Activated T-cell treated with anti-CD3 and anti-CD28 coated beads, Interleukin-2, amount 50 U/mL, for 72 hours (primary cell): ENCODE data around the gene APP. TPM values are rescaled to one million over a fixed set of nuclear protein-coding genes. Genes with fewer than 3 reads are reported as not detected.
A peak's percentile ranks its signal among the peaks of the same experiment; 100 is the strongest.

Experiments
- ATAC-seq, 2 donors: fragments of 150-1000 bp; cut with Tn5 transposase; replicated peaks in 1 of 2; 2 replicates each; pipeline ENCODE4 v1.10.0; 2021; ENCODE audit warnings: moderate library complexity in 2 of 2, mild to moderate bottlenecking in 1 of 2
- DNase-seq, 2 donors: peaks; one replicate each; pipeline ENCODE4 v3.0.0; 2021 to 2022; ENCODE audit warnings: mixed read lengths in 1 of 2
- H3K27ac Mint-ChIP-seq: one replicate; pipeline ENCODE4 v1.8.0; 2022; ENCODE audit warnings: mild to moderate bottlenecking, moderate library complexity, mixed read lengths
- H3K27me3 Mint-ChIP-seq: one replicate; pipeline ENCODE4 v1.8.0; 2022; ENCODE audit warnings: low read depth, mixed read lengths
- H3K36me3 Mint-ChIP-seq, 2 donors: one replicate each; pipeline ENCODE4 v1.8.0; 2022; ENCODE audit warnings: mixed read lengths in 2 of 2, mild to moderate bottlenecking in 1 of 2; ENCODE audit not compliant: insufficient read depth in 2 of 2
- H3K4me1 Mint-ChIP-seq: one replicate; pipeline ENCODE4 v1.8.0; 2022; ENCODE audit warnings: low read depth, mixed read lengths
- H3K4me3 Mint-ChIP-seq, 2 donors: one replicate each; pipeline ENCODE4 v1.8.0; 2022; ENCODE audit warnings: mild to moderate bottlenecking in 2 of 2, mixed read lengths in 2 of 2, moderate library complexity in 2 of 2
- H3K9me3 Mint-ChIP-seq, 2 donors: one replicate each; pipeline ENCODE4 v1.8.0; 2022; ENCODE audit warnings: mixed read lengths in 2 of 2
- total RNA-seq, 2 donors: library from RNA; stranded (reverse); gene quantifications; one replicate each; pipeline ENCODE4 v1.2.3, GENCODE V29; 2022

The APP gene
- total RNA-seq, 2 donors from 2014 or later, result 37.2 to 45.0 TPM

- ATAC-seq (no peak), DNase-seq (no peak)
- H3K36me3 Mint-ChIP-seq, result no peaks in the 10 kb centered on the region
- peaks cover 21% of the 10 kb centered on the region for H3K4me1 Mint-ChIP-seq
- H3K9me3 Mint-ChIP-seq, result no peaks in the 10 kb centered on the region
- no peaks in the 10 kb centered on the region for H3K27me3 Mint-ChIP-seq
- H3K4me3 Mint-ChIP-seq, result no peak overlapping the region
- no peak overlapping the region for H3K27ac Mint-ChIP-seq
Measured at GRCh38 chr21:26153758-26154157, 16.8 kb downstream of the APP start.

DNA sequence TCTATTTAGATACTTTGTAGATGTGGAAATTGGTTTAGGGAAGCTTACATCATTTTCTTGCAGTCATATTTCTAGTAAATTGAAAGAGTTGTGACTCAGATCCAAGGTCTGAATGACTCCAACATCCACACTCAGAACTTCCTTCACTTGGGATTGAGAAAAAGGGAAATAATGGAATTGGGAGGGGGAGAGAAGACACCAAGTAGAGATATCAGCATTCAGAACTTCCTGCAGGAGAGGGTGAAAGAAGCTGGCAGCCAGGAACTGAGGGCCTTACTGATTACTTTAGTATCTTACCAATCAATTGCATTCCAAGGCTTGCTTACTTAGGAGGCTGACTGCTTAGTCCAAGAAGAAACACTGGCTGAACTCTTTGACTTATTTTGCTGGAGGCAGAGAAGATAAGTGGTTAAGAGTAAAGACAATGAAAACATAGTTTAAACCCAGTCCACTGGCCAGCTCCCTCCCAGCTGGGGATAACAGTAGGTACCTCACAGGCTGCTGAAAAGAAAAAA is 21.7 kb downstream of the APP start:
- DNase-seq (no peak), ATAC-seq (peak in 1 of 2 donors; percentile 21)
- Mint-ChIP-seq H3K4me3 (no peak overlapping the region), H3K9me3 (no peaks in the 10 kb centered on the region), H3K36me3 (peaks cover 0 to 4% of the 10 kb centered on the region in 2 donors), H3K27ac (peak overlapping the region; percentile 48), H3K4me1 (peaks cover 16% of the 10 kb centered on the region), H3K27me3 (no peaks in the 10 kb centered on the region)

- no peak overlapping the region for H3K4me3 Mint-ChIP-seq
- peaks cover 0 to 5% of the 10 kb centered on the region in 2 donors for H3K36me3 Mint-ChIP-seq
- H3K27me3 Mint-ChIP-seq, result no peaks in the 10 kb centered on the region
- ATAC-seq (peak in 1 of 2 donors; percentile 23), DNase-seq (no peak)
- peak overlapping the region; percentile 63 for H3K27ac Mint-ChIP-seq
- H3K4me1 Mint-ChIP-seq, result peaks cover 16% of the 10 kb centered on the region
- no peaks in the 10 kb centered on the region for H3K9me3 Mint-ChIP-seq
Measured at GRCh38 chr21:26148071-26148839, 22.3 kb downstream of the APP start.

GRCh38 chr21:26147535-26147934 is 23.0 kb downstream of the APP start:
- H3K36me3 Mint-ChIP-seq, result peaks cover 0 to 5% of the 10 kb centered on the region in 2 donors
- no peaks in the 10 kb centered on the region for H3K9me3 Mint-ChIP-seq
- H3K27ac Mint-ChIP-seq, result no peak overlapping the region
- H3K4me1 Mint-ChIP-seq, result peaks cover 16% of the 10 kb centered on the region
- no peaks in the 10 kb centered on the region for H3K27me3 Mint-ChIP-seq
- no peak overlapping the region for H3K4me3 Mint-ChIP-seq
- DNase-seq (no peak), ATAC-seq (no peak)

DNA sequence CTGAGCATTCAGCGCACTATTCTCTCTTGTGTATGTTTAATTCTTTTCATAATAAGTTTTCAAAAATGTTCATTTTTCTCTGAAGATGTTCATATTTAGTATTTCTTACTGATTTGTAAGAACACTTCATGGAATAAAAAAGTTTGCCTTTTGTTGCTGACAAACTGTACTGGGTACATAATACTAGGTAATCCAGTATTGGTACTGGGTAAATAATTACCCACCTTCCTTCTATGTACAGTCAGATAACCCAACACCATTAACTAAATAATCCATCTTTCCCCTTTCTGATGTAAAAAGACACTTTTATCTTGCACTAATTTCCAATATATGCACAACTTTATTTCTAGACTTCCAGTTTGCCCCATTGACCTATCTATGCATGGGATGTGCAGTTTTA is 23.9 kb downstream of the APP start:
- peaks cover 0 to 5% of the 10 kb centered on the region in 2 donors for H3K36me3 Mint-ChIP-seq
- no peak overlapping the region for H3K27ac Mint-ChIP-seq
- H3K27me3 Mint-ChIP-seq, result no peaks in the 10 kb centered on the region
- no peaks in the 10 kb centered on the region for H3K9me3 Mint-ChIP-seq
- DNase-seq (no peak), ATAC-seq (no peak)
- no peak overlapping the region for H3K4me3 Mint-ChIP-seq
- peaks cover 16% of the 10 kb centered on the region for H3K4me1 Mint-ChIP-seq

- no peak for DNase-seq
- H3K9me3 Mint-ChIP-seq, result no peaks in the 10 kb centered on the region
- no peak overlapping the region for H3K27ac Mint-ChIP-seq
- no peak overlapping the region for H3K4me3 Mint-ChIP-seq
- no peak for ATAC-seq
- no peaks in the 10 kb centered on the region for H3K27me3 Mint-ChIP-seq
- peaks cover 0 to 5% of the 10 kb centered on the region in 2 donors for H3K36me3 Mint-ChIP-seq
- H3K4me1 Mint-ChIP-seq, result peaks cover 16% of the 10 kb centered on the region
Measured at GRCh38 chr21:26144031-26144430, 26.5 kb downstream of the APP start.

- Mint-ChIP-seq H3K9me3 (no peaks in the 10 kb centered on the region), H3K27me3 (no peaks in the 10 kb centered on the region), H3K4me3 (no peak overlapping the region), H3K4me1 (peaks cover 6% of the 10 kb centered on the region), H3K36me3 (peaks cover 0 to 1% of the 10 kb centered on the region in 2 donors), H3K27ac (no peak overlapping the region)
- DNase-seq (no peak), ATAC-seq (no peak)
Measured at GRCh38 chr21:26142363-26142762, 28.2 kb downstream of the APP start.

DNA sequence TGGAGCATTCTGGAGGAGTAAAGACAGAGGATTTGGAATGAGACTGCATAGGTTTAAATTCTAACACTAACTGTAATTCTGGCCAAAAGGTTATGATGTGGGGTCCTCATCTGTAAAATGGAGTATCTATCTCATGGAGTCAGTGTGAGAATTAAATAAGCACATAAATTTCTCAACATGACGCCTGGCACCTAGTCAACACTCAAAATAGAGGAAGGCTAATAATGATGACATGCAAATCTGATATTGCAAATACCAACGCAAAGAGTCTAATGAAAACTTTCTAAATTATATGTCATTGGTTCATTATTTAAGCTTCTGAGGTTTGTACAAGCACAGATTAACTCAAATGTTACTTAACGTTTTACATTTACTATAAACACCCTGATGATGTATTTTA is 29.6 kb downstream of the APP start:
- no peak overlapping the region for H3K4me3 Mint-ChIP-seq
- no peaks in the 10 kb centered on the region for H3K9me3 Mint-ChIP-seq
- no peak overlapping the region for H3K27ac Mint-ChIP-seq
- H3K4me1 Mint-ChIP-seq, result peaks cover 14% of the 10 kb centered on the region
- no peak for DNase-seq
- peaks cover 0 to 1% of the 10 kb centered on the region in 2 donors for H3K36me3 Mint-ChIP-seq
- H3K27me3 Mint-ChIP-seq, result no peaks in the 10 kb centered on the region
- no peak for ATAC-seq

DNA sequence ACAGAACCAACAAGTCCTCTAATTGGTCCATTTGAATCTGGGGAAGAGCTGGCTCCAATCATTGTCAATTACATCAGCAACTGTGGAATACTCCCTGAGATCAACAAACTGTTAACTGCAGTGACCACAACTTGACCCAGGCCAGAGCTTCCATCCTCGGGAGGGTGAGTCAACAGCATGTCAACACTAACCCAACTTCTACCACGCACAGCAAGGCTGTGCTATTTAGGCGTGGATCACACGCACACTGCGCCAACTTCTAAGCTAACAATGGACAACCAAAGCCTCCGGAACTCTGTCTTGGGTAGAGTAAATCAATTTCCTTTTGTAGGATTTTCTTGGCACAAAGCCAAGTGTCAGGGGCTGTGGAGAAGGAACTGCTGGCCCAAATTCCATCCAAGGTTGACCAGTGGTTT is 30.4 kb downstream of the APP start:
- no peak for ATAC-seq
- Mint-ChIP-seq H3K4me3 (no peak overlapping the region), H3K27ac (no peak overlapping the region), H3K27me3 (no peaks in the 10 kb centered on the region), H3K36me3 (peaks cover 0 to 1% of the 10 kb centered on the region in 2 donors), H3K4me1 (peaks cover 14% of the 10 kb centered on the region), H3K9me3 (no peaks in the 10 kb centered on the region)
- DNase-seq, result no peak

DNA sequence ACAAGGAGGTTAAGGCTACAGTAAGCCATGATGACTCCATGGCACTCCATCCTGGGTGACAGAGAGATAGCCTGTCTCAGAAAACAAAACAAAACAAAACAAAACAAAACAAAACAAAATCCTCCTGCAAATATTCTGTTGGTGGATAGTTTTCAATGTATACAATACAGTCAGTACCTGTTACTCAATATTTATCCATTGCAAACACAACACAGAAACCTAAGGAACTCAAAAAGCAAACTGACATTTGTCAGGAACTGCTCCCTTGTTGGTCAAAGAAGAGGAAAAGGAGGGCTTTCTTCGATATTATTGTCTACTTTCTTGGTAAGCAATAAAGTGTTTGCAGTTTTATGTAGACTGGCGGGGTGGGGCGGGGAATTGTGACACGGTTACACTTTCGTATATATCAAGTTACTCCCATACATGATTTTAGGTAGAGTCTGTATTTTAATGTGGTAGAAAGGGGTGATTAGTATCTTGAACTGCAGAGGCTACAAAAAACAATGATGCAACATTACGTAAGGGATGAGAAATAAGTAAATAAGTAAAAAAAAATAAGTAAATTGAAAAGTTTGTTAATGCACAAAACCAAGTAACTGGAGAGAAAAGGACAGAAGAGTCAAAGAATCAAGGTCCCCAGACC is 31.8 kb downstream of the APP start:
- H3K4me3 Mint-ChIP-seq, result no peak overlapping the region
- ATAC-seq, result no peak
- no peaks in the 10 kb centered on the region for H3K9me3 Mint-ChIP-seq
- no peak overlapping the region for H3K27ac Mint-ChIP-seq
- H3K36me3 Mint-ChIP-seq, result peaks cover 0 to under 1% of the 10 kb centered on the region in 2 donors
- no peak for DNase-seq
- H3K4me1 Mint-ChIP-seq, result peaks cover 14% of the 10 kb centered on the region
- no peaks in the 10 kb centered on the region for H3K27me3 Mint-ChIP-seq

DNA sequence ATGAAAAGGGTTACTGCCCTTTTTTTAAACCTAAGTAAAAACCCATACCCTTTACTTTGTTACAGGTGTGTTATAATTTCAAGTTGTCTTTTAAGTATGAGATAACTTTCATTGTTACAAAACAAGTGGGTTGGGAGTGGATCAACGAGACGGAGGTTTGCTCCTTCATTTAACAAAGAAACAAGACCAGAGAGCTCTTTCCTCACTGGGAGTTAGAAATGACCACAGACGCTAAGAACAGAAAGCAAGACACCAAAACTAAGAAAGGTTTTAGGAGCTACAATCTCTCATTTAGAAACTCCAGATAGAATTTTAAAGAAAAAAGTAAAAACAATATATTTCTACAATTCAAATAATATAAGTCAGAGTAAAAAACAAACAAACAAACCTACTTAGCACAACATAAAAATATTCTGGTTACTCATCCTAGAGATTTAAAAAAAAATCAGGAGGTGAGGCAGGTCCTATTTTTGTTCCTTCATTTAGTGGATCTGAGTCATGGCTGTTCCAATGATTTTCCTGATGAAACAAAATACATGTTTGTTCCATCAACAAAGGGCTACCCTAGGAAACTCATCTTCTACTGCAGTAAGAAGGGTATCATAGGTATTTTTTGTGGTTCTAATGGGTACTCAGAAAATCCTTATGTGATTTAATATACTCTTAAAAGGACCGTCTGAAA is 33.0 kb downstream of the APP start:
- ATAC-seq, result no peak
- Mint-ChIP-seq H3K36me3 (no peaks in the 10 kb centered on the region), H3K27me3 (no peaks in the 10 kb centered on the region), H3K27ac (no peak overlapping the region), H3K4me3 (peak overlapping the region in 1 of 2 donors; percentile 12), H3K9me3 (no peaks in the 10 kb centered on the region), H3K4me1 (peaks cover 14% of the 10 kb centered on the region)
- DNase-seq, result no peak

DNA sequence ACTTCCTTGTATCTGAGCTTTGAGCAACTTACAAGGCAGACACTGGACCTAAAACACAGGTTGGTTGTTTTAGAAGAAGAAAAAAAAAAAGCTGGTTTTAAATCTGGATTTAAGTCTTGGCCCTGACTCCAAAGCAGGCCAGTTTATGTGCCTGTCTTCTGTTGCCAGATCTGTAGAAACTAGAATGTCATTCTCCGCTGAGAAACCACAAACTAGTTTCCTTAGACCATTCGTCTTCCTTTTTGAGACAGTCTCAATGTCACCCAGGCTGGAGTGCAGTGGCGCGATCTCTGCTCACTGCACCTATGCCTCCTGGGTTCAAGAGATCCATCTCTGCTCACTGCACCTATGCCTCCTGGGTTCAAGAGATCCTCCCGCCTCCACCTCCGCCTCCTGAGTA is 33.9 kb downstream of the APP start:
- no peak overlapping the region for H3K27ac Mint-ChIP-seq
- ATAC-seq (peak; percentile 84 to 88), DNase-seq (peak; percentile 7 to 8)
- no peaks in the 10 kb centered on the region for H3K27me3 Mint-ChIP-seq
- H3K4me3 Mint-ChIP-seq, result peak overlapping the region in 1 of 2 donors; percentile 49
- peaks cover 14% of the 10 kb centered on the region for H3K4me1 Mint-ChIP-seq
- H3K36me3 Mint-ChIP-seq, result no peaks in the 10 kb centered on the region
- H3K9me3 Mint-ChIP-seq, result no peaks in the 10 kb centered on the region

DNA sequence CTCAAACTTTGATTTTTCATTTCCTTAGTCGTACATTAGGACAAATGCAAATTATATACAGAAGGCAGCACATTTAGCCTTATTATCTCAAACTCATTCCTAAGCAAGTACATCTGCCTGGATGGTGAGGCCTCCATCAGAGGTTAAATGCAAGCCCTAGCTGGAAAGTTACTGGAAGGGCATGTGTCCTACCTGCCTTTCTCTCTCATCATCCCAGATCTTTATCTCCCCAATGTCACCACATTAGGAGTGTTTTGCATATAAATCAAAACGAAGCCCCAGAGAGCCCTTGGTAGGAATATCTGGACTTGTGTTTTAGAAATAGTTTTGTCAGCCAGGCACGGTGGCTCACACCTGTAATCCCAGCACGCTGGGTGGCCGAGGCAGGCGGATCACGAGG is 35.0 kb downstream of the APP start:
- H3K4me3 Mint-ChIP-seq, result no peak overlapping the region
- H3K27me3 Mint-ChIP-seq, result no peaks in the 10 kb centered on the region
- ATAC-seq (no peak), DNase-seq (no peak)
- H3K4me1 Mint-ChIP-seq, result peaks cover 14% of the 10 kb centered on the region
- H3K9me3 Mint-ChIP-seq, result no peaks in the 10 kb centered on the region
- no peak overlapping the region for H3K27ac Mint-ChIP-seq
- no peaks in the 10 kb centered on the region for H3K36me3 Mint-ChIP-seq
